ENCODE data around the gene RAB7B.

The RAB7B gene

DNA sequence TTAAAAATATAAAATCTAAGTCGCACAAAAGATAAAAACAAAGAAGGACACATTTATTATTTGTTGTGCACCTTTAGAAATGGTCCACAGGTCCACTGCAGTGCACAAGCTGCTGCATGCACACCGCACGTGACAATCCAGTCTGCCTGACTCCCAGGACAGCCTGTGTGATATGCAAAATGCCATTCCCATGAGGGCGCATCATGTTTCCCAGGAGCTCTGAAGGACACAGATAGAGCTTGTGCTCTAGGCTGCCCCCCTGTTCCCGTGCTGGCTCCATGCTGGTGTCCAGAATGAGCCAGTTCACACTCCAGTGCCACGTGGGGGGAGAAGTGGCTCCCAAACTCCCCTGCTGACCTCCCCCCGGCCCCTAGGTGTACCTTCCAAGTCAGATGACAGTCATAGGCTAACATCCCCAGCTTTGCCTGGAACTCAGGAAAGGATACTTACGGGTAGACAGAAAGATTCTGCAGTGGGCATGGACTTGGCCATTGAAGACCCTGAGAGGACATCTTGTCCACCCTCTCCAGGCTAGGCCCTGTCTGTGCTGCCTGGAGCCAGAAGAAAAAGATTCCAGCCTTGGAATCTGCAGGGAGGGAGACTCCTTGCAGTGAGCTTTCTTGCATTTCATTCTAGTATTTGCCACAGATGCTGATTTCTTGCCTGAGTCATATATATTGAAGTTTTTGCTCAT lies 26.3 kb downstream of the RAB7B start:
- no peak overlapping the region for H3K4me2 ChIP-seq (ENCODE audit: low read length)
- TF ChIP-seq EZH2phosphoT487 (IDR thresholded peaks at IDR 0.05; ENCODE audit: low read depth) = no peak
- TF ChIP-seq, protein P1, sequence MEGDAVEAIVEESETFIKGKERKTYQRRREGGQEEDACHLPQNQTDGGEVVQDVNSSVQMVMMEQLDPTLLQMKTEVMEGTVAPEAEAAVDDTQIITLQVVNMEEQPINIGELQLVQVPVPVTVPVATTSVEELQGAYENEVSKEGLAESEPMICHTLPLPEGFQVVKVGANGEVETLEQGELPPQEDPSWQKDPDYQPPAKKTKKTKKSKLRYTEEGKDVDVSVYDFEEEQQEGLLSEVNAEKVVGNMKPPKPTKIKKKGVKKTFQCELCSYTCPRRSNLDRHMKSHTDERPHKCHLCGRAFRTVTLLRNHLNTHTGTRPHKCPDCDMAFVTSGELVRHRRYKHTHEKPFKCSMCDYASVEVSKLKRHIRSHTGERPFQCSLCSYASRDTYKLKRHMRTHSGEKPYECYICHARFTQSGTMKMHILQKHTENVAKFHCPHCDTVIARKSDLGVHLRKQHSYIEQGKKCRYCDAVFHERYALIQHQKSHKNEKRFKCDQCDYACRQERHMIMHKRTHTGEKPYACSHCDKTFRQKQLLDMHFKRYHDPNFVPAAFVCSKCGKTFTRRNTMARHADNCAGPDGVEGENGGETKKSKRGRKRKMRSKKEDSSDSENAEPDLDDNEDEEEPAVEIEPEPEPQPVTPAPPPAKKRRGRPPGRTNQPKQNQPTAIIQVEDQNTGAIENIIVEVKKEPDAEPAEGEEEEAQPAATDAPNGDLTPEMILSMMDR (IDR thresholded peaks at IDR 0.05; ENCODE audit: low read depth, low read length) = peak; percentile 19
- H3K27me3 ChIP-seq (ENCODE audit: low read depth, low read length) = no peaks in the 10 kb centered on the region
- H3K79me2 ChIP-seq (ENCODE audit: low read length) = no peaks in the 10 kb centered on the region
- H4K20me1 ChIP-seq (ENCODE audit: insufficient read depth, low read length) = no peaks in the 10 kb centered on the region
- H3K4me1 ChIP-seq (ENCODE audit: low read length) = peaks cover 34% of the 10 kb centered on the region
- no peak overlapping the region for H3K27ac ChIP-seq (ENCODE audit: low read length)
- no peak overlapping the region for H3K4me3 ChIP-seq (ENCODE audit: low read length)
- no peaks in the 10 kb centered on the region for H3K9me3 ChIP-seq (ENCODE audit: insufficient read depth, low read length)
- no peaks in the 10 kb centered on the region for H3K36me3 ChIP-seq (replicated peaks; ENCODE audit: low read depth, low read length)
- no peak overlapping the region for H3K9ac ChIP-seq (ENCODE audit: low read length)
- no peak overlapping the region for H2AFZ ChIP-seq (ENCODE audit: low read depth, low read length)

DNA sequence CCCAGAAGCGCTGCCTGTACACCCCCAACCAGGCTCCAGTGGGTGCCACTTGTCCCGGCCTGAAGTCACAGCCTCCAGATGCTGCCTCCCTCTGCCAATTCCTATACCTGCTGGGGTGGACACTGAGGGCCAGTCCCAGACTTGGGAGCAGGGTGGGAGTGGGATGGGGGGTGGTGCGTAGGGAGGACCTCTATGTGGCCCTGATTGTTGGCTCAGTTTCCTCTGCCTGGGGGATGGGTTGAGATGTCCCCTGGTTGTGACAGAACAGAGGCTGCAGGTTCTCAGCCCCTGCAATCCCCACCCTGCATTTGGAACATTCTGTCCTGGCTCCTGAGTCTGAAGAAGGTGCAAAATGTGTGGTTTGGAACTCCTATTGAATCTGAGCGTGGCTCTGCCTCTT lies 27.2 kb downstream of the RAB7B start:
- no peak overlapping the region for H3K4me2 ChIP-seq (ENCODE audit: low read length)

DNA sequence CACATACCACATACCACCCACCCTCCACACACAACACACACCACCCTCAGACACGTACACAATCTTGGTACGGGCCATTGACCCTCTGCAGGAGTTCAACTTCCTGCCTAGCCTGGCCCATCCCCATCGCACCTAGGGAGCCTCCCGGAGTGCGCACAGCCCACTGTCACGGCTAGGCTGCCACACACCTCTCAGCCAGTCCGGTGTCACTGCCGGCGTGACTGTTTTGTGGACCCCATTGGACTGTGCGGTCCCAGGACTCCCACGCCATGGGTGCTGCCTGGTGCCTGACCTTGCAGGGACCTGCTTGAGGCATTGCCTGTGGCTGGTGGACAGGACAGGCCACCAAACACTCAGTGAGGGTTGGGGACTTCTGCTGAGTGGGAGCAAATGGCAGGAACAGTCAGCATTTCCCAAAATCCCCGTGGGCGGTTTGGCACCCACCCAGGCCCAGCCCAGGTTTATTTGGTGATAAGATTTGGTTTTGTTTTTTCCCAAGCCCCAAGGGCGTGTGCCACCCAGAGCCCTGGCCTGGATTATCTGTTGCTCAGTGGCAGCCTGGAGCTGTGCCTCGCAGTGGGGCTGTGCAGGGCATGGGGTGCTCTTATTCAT lies 27.7 kb downstream of the RAB7B start:
- Histone ChIP-seq H3K36me3 (replicated peaks; ENCODE audit: low read depth, low read length) (no peaks in the 10 kb centered on the region), H3K9ac (ENCODE audit: low read length) (no peak overlapping the region), H3K27me3 (ENCODE audit: low read depth, low read length) (no peaks in the 10 kb centered on the region), H3K9me3 (ENCODE audit: insufficient read depth, low read length) (no peaks in the 10 kb centered on the region), H2AFZ (ENCODE audit: low read depth, low read length) (no peak overlapping the region), H3K4me1 (ENCODE audit: low read length) (peaks cover 34% of the 10 kb centered on the region), H3K4me3 (ENCODE audit: low read length) (no peak overlapping the region), H3K27ac (ENCODE audit: low read length) (no peak overlapping the region), H3K79me2 (ENCODE audit: low read length) (no peaks in the 10 kb centered on the region), H4K20me1 (ENCODE audit: insufficient read depth, low read length) (no peaks in the 10 kb centered on the region), H3K4me2 (ENCODE audit: low read length) (no peak overlapping the region)
- TF ChIP-seq, protein P1 (IDR thresholded peaks at IDR 0.05; ENCODE audit: low read depth, low read length) = no peak
- TF ChIP-seq EZH2phosphoT487 (IDR thresholded peaks at IDR 0.05; ENCODE audit: low read depth) = no peak

More for the DNA sequence above, 27.2 kb downstream of the RAB7B start:
- Histone ChIP-seq H3K4me3 (ENCODE audit: low read length) (no peak overlapping the region), H3K79me2 (ENCODE audit: low read length) (no peaks in the 10 kb centered on the region), H3K27me3 (ENCODE audit: low read depth, low read length) (no peaks in the 10 kb centered on the region), H3K27ac (ENCODE audit: low read length) (no peak overlapping the region), H2AFZ (ENCODE audit: low read depth, low read length) (no peak overlapping the region), H3K4me1 (ENCODE audit: low read length) (peaks cover 34% of the 10 kb centered on the region), H3K9me3 (ENCODE audit: insufficient read depth, low read length) (no peaks in the 10 kb centered on the region), H3K9ac (ENCODE audit: low read length) (no peak overlapping the region), H4K20me1 (ENCODE audit: insufficient read depth, low read length) (no peaks in the 10 kb centered on the region), H3K36me3 (replicated peaks; ENCODE audit: low read depth, low read length) (no peaks in the 10 kb centered on the region)
- TF ChIP-seq, protein P1 (IDR thresholded peaks at IDR 0.05; ENCODE audit: low read depth, low read length) = no peak
- no peak for TF ChIP-seq EZH2phosphoT487 (IDR thresholded peaks at IDR 0.05; ENCODE audit: low read depth)

DNA sequence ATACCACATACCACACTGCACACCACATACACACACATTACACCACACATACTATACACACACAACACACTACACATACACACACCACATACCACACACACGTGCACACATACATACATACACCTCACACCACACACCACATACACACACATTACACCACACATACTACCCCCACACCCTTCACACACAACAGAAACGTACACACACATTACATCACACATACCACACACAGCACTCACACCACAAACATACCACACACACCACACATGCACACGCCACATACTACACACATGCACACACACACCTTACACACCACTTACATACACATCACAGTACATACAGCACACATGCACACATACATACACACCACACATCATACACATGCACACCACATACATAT lies 28.5 kb downstream of the RAB7B start:
- Histone ChIP-seq H4K20me1 (ENCODE audit: insufficient read depth, low read length) (no peaks in the 10 kb centered on the region), H3K36me3 (replicated peaks; ENCODE audit: low read depth, low read length) (no peaks in the 10 kb centered on the region), H3K4me3 (ENCODE audit: low read length) (no peak overlapping the region), H3K9me3 (ENCODE audit: insufficient read depth, low read length) (no peaks in the 10 kb centered on the region), H2AFZ (ENCODE audit: low read depth, low read length) (no peak overlapping the region), H3K9ac (ENCODE audit: low read length) (no peak overlapping the region), H3K4me1 (ENCODE audit: low read length) (peaks cover 34% of the 10 kb centered on the region), H3K27me3 (ENCODE audit: low read depth, low read length) (no peaks in the 10 kb centered on the region), H3K4me2 (ENCODE audit: low read length) (no peak overlapping the region), H3K27ac (ENCODE audit: low read length) (no peak overlapping the region), H3K79me2 (ENCODE audit: low read length) (no peaks in the 10 kb centered on the region)
- no peak for TF ChIP-seq EZH2phosphoT487 (IDR thresholded peaks at IDR 0.05; ENCODE audit: low read depth)
- TF ChIP-seq, protein P1 (IDR thresholded peaks at IDR 0.05; ENCODE audit: low read depth, low read length) = no peak

Data from OCI-LY3 (cell line).